Motor neuron (in vitro differentiated cells): ENCODE measurements around the gene SEC22A. TPM values are rescaled to one million over a fixed set of nuclear protein-coding genes. Genes with fewer than 3 reads are reported as not detected.

ENCODE experiments used
- ATAC-seq, 8 experiments: fragments of 200-7000 bp; cut with Tn5 transposase; replicated peaks in 6 of 8; 2 replicates each; pipeline ENCODE4 v1.8.0; 2021; ENCODE audit warnings: mild to moderate bottlenecking in 8 of 8, moderate library complexity in 8 of 8
- H3K27ac ChIP-seq, 2 donors: fragments of 250-450 bp; sonication (Bioruptor Pico); 2 replicates each; pipeline ENCODE4 v1.9.0; 2021; ENCODE audit warnings: antibody characterized with exemption in 2 of 2, mild to moderate bottlenecking in 2 of 2, moderate library complexity in 1 of 2
- H3K4me1 ChIP-seq, 2 donors: fragments of 250-450 bp; sonication (Bioruptor Pico); replicated peaks in 1 of 2; 2 replicates each; pipeline ENCODE4 v1.6.1; 2021; ENCODE audit warnings: antibody characterized with exemption in 2 of 2, mild to moderate bottlenecking in 2 of 2, moderate library complexity in 1 of 2
- H3K4me3 ChIP-seq, 5 donors: fragments of 250-450 bp; sonication (Bioruptor Pico); 2 replicates each; pipeline ENCODE4 v1.9.0; 2021; ENCODE audit warnings: antibody characterized with exemption in 5 of 5, mild to moderate bottlenecking in 5 of 5, moderate library complexity in 4 of 5
- WGBS, 10 experiments: fragments of 450-650 bp; shearing (Covaris generic); methylation state at CpG; one replicate each; pipeline ENCODE4 v1.0.0; 2022; 5-methylcytosine and 5-hydroxymethylcytosine counted together
- in situ Hi-C, 9 experiments: fragments of 400-800 bp; cut with MboI; loops; one replicate each; pipeline ENCODE4 v1.15.0; 2021; ENCODE audit warnings: low sequenced_read_pairs in 9 of 9, low pct_unique_long_range_greater_than_20kb in 2 of 9; ENCODE audit not compliant: unreplicated experiment in 9 of 9
- total RNA-seq, 8 experiments: library from RNA; unstranded; fragments of 300-600 nt; gene quantifications; 2 replicates each; pipeline versions ENCODE4 v1.2.3 to v1.2.4, GENCODE V29; 2022

Gene SEC22A
- total RNA-seq, 8 experiments from 2014 or later = 17.8 to 29.2 (median 20.4) TPM

DNA sequence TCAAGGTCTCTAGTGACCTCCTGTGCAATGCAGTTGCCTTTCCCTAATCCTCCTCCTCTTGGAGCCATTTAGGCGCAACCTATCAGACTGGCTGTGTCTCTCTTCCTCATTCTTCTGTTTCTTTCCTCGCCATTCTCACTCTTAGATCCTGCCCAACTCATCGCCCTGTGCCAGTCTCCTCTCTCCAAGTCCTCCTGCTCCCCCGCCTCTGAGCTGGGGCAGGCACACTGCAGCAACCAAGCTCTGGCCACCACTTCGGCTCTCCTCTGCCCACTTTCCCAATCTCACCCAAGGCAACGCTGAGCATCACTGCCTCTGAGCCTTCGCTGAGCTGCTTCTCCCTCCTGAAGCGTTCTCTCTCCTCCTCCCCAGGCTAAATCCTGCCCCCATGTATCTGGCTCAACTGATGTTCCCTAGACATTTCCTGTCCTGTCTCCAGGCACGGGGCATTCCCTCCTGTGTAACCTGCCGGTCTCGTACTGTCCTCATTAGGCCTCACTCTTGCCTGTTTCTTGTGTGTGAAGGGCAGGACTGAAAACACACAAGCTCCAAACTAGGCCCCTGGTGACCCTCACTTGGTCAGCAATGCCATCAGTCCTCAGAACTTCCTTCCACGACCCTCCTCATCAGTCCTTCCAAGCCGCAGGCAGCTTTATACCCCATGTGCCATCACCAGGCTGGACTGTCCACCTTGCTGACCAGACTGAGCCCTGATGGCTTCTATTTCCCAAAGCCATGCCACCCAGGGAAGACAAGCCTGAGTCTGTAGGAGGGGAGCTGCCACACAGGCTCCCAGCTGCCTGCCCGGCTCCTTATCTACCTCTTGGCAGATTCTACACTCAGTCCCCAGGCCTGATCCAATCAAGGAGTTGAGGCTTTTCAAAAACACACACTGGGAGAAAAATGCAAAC is 85.6 kb downstream of the SEC22A start:
- Histone ChIP-seq H3K4me3 (no peak overlapping the region), H3K27ac (no peak overlapping the region), H3K4me1 (no peaks in the 10 kb centered on the region)
- in situ Hi-C loops = no loop called here
- 43 to 100% (median 70%) methylated on average over 1 to 9 of the region's 14 CpGs; no CpG with 5 or more reads in 3 of the 10 experiments for WGBS, 10 experiments
- ATAC-seq = no peak

DNA sequence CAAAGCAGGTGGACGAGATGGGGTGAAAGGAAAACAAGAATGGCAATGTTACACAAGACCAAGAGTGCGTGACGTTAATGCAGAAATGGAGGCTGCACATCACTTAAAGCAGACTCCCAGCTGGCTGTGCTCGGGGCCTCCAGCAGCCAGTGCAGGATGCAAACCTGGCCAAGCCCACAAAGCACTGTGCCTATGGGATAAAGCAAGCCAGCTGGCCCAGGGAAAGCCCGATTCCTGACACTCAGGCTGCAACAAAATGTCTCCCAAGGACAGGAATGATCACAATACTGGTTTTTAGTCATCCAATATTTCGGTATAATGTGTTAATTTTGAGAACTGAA is 86.2 kb downstream of the SEC22A start:
- H3K4me3 ChIP-seq = no peak overlapping the region
- WGBS, 10 experiments = 21 to 80% (median 70%) methylated on average over 1 to 6 of the region's 6 CpGs; no CpG with 5 or more reads in 2 of the 10 experiments
- H3K4me1 ChIP-seq = no peaks in the 10 kb centered on the region
- ATAC-seq = no peak
- in situ Hi-C loops = no loop called here
- no peak overlapping the region for H3K27ac ChIP-seq

DNA sequence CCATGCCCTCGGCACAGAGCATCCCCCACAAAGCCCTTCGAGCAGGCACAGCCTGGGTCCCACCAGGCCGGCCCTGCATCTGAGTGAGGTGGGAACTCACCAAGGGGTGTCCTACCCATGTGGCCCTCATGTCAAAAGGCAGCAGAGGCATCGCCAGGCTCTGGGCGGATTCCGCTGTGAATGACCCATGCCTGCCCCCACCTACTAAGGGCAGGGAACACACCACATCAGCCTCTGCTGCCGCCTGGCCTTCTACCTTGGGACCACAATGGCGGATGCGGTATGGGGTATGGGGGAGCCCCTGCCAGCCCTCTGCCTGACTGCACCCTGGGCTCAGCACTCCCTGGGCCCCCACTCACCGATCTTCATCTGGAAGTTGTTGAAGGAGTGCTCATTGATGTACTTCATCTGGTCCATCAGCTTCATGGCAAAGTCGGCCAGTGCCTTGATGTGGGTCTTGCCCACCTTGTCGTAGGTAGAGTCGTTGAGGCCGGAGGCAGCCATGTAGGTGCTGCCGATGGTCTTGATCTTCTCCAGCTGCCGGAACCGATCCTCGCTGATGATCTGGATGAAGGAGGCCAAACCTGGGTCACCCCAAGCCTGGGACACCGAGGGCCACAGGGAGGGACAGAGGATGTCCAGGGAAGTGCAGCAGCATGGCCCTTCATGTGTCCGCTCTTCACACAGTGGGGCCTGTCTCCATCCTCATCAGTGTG is 87.8 kb downstream of the SEC22A start:
- in situ Hi-C loops = no loop called here
- Histone ChIP-seq H3K4me1 (no peaks in the 10 kb centered on the region), H3K4me3 (no peak overlapping the region), H3K27ac (no peak overlapping the region)
- WGBS, 10 experiments = 60 to 93% (median 89%) methylated on average over 1 to 8 of the region's 20 CpGs; no CpG with 5 or more reads in 6 of the 10 experiments
- ATAC-seq = no peak

DNA sequence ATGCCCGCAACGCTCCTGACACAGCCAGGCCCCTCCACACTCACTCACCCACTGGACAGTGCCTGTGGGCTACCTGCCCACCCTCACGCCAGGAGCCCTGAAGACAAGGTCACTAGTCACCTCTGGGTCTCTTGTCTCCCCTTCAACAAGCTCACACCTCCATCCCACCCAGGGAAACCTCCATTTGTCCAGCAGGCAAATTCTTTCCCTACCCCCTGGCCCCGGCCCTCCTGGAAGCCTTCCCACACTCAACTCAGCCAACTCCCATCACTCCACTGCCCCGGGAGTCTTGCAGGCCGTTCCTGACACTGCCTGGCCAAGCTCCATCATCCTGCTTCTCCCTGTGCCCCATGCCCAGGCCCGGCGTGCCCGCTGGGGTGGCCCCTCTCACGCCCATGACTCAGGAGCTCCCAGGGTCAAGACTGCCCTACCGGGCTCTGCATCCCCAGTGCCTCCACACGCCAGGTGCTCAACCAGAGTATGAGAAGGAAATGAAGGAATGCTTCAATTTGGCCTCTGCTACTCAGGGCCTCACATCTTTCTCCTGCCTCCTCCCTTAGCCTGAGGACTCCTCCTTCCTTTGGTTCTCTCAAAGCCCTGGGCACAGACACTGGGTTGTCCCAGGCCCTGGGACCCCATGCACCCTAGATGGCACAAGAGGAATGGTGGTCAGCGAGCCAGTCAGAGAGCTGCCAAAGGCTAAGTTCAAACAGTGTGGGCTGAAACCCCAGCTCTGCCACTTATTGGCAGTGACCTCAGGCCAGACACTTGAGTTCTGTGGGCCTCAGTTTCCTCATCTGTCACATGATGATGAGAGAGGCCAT is 88.6 kb downstream of the SEC22A start:
- no peak overlapping the region for H3K27ac ChIP-seq
- no peaks in the 10 kb centered on the region for H3K4me1 ChIP-seq
- no peak for ATAC-seq
- in situ Hi-C loops = no loop called here
- H3K4me3 ChIP-seq = no peak overlapping the region
- WGBS, 10 experiments = 72 to 100% (median 100%) methylated on average over 1 to 3 of the region's 13 CpGs; no CpG with 5 or more reads in 5 of the 10 experiments

DNA sequence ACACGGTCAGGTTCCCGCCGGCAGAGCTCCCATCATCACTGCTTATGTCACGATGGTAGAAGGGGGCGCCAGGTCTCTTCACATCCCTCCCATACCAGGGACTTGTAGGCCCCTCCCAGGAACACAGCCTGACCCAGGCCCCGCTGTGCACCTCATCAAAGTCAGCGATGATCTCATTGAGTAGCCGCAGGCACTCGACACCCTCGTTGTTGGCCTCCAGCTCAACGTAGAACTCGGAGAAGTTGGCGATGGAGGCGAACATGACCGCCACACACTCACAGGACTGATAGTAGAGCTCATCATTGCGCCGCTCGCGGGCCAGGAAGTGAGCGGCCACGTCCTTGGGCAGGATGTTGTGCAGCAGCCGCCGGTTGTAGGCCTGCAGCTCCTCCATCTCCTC is 89.2 kb downstream of the SEC22A start:
- 40 to 90% (median 80%) methylated on average over 1 to 9 of the region's 23 CpGs; no CpG with 5 or more reads in 6 of the 10 experiments for WGBS, 10 experiments
- ATAC-seq = no peak

DNA sequence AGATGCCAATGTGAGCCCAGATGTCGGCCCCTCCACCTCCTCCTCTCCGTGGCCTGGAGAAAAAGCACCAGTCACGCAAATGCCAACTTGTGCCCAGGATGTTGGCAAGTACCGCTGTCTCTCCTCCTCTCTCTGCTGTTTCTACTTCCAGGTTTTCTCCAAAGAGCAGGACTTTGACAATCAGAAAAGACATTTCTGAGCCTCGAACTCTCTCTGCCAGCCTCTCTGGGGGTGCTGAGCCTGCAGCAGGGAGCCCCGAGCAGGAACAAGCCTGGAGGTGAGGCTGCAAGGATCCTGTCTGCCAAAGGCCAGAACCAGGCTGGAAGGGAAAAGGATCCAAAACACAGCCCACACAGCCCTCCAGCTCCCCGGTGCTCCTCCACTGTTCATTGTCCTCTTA is 89.7 kb downstream of the SEC22A start:
- H3K4me1 ChIP-seq = no peaks in the 10 kb centered on the region

More for the DNA sequence above, 89.2 kb downstream of the SEC22A start:
- no peaks in the 10 kb centered on the region for H3K4me1 ChIP-seq
- in situ Hi-C loops = no loop called here
- H3K27ac ChIP-seq = no peak overlapping the region
- no peak overlapping the region for H3K4me3 ChIP-seq

DNA sequence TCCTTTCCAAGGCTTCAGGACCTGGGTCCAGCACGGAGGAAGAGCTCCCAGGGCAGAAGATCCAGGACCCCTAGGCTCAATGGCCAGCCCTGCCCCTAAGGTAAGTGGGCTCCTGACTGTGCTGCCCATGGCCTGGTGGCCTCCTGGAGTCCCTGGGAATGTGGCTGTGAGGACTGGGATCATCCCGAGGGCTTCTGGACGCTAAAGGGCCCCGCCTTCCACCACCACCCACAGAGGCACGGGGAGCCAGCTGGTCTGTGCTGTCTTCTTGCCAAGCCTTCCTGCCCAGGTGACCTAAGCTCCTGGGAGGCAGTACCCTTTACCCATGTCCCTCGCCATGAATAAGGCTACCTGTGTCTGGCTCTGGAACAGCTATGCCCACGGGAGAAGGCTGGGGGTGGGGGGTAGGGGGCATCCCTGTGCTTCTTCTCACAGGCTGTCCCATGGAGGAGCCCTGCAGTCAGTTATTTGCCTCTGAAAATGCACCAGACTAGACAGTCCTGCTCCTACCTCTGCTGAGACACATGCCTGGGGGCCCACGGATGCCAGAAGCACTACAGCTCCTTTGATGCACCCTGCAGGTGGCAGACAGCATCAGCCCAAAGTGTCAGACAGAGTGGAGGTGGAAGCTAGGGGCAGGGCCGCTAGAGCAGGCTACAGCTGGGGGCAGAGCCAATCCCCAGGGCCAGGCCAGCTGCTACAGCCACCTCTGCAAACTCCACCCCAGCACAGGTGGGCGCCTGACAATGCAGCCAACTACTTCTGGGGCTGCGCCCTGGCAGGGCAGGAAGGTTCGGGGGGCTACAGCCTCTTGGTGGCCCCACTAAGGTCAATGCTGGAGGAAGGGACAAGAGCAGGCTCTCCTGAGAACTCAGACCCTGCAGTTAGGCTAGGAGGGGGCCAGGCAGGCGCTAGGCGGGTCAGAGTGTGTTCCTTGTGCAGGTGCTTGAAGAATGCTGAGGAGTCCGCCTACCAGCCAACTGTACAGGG is 90.9 kb downstream of the SEC22A start:
- 0 to 73% (median 40%) methylated on average over 1 to 3 of the region's 15 CpGs; no CpG with 5 or more reads in 5 of the 10 experiments for WGBS, 10 experiments
- no peaks in the 10 kb centered on the region for H3K4me1 ChIP-seq
- in situ Hi-C loops = no loop called here
- ATAC-seq = no peak
- no peak overlapping the region for H3K4me3 ChIP-seq
- H3K27ac ChIP-seq = no peak overlapping the region

More for the DNA sequence above, 89.7 kb downstream of the SEC22A start:
- Histone ChIP-seq H3K27ac (no peak overlapping the region), H3K4me3 (no peak overlapping the region)
- in situ Hi-C loops = no loop called here
- ATAC-seq = no peak
- 17 to 96% (median 64%) methylated on average over 1 to 5 of the region's 7 CpGs; no CpG with 5 or more reads in 3 of the 10 experiments for WGBS, 10 experiments

DNA sequence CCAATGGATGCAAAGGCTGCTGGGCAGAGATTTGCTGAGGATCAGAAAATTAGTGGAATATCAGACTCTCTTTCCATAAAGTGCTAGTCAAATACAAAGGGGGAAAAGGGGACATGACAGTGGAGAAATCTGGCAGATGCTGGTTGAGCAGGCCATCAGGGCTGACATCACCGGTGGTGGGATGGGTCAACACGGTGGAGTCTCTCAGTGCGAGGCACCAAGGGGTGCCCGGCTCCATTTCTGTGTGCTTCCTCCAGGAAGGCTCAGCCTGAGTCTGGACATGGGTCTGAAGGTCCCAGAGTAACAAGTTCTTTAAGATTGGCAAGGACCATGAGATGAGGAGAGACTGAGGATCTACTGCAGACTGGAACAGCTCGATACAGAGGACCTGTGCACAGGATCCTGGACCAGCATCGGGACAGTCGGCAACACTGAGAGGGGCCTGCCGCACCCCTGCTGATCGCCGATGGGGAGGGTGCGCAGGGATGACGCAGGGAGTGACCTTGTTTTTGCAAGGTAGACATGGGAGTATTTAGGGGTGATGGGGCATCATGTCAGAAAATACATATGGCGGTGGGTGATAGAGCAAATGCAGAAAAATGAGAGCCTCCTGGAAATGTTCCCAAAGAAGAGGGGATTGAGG is 92.7 kb downstream of the SEC22A start:
- Histone ChIP-seq H3K4me1 (peaks cover 4 to 7% of the 10 kb centered on the region in 2 donors), H3K27ac (no peak overlapping the region), H3K4me3 (no peak overlapping the region)
- 68 to 97% (median 89%) methylated on average over 2 to 7 of the region's 13 CpGs; no CpG with 5 or more reads in 3 of the 10 experiments for WGBS, 10 experiments
- ATAC-seq = no peak
- in situ Hi-C loops = no loop called here

DNA sequence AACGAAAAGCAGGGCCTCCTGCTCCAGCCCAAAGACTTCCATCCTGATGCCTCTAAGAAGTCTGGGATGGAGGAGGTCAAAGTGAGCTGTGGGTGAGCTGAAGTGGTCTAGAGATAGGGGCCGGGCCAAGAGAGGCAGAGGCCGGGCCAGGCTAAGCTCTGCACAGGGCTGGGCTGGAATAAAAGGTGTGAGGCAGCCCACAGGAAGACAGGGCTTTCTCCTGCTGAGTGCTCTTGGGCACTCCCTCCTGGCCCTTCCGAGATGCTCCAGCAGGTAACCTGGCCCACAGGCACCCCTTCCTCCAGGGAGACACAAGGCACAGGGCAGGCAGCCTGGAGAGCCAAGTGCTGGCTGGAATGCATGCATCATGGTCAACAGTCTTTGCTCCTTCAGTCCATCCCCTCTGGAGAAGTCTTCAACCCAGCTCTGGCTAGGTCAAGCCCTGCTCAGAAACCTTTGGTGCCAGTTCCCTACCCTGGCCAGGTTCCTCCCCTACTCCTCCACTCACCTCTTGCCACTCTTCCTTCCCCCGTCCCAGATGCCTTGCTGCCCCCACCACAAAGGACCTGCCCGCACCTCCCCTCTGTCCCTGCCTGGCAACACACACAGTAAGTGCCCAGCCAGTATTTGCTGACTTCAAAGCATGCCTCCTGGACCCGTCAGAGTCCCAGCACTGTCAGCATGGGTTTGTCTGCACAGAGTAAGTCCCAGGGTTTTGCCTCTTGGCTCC is 93.6 kb downstream of the SEC22A start:
- Histone ChIP-seq H3K4me1 (peaks cover 4 to 7% of the 10 kb centered on the region in 2 donors), H3K4me3 (no peak overlapping the region), H3K27ac (no peak overlapping the region)
- peak in 1 of 8 experiments; percentile 17 for ATAC-seq
- WGBS, 10 experiments = 40 to 100% (median 71%) methylated on average over 1 to 4 of the region's 7 CpGs; no CpG with 5 or more reads in 5 of the 10 experiments
- in situ Hi-C loops = no loop called here

DNA sequence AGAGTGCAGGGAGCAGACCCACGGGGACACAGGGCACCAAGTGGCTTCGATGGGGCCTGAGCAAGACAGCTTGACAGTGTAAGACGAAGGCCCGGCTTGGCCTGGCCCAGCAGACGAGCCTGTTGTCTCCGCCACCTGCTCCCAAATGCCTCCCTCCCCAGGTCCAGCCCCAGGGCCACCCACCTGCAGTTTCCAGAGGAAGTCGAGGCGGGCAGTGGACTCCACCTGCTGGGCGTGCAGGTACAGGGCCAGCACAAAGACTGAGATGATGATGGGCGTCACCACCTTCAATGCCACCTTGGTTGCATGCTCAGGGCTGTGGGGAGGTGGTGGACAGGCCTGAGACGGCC is 94.1 kb downstream of the SEC22A start:
- Histone ChIP-seq H3K4me1 (peaks cover 4 to 7% of the 10 kb centered on the region in 2 donors), H3K27ac (no peak overlapping the region), H3K4me3 (no peak overlapping the region)
- no peak for ATAC-seq
- 40 to 68% methylated on average over 1 to 4 of the region's 11 CpGs; no CpG with 5 or more reads in 8 of the 10 experiments for WGBS, 10 experiments
- in situ Hi-C loops = no loop called here

DNA sequence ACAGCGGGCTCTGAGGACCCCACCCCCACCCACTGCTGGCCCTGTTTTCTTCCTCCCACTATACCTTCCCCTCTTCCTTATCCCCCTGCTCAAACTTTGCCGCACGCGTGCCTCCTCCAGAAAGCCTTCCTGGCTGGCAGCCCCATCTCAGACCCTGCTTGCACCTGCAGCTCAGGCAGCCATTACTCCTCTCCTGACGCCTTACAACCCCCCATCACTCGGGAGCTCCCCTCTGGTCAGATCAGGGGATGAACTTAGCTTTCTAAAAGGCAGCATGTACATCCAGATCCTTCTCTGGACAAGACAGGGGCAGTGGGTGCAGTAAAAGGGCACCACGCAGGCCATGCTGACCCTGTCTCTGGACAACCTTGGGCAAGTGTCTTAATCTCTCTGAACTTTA is 94.5 kb downstream of the SEC22A start:
- WGBS, 10 experiments = 47 to 100% (median 68%) methylated on average over 1 to 3 of the region's 7 CpGs; no CpG with 5 or more reads in 4 of the 10 experiments
- ATAC-seq = no peak

More for the DNA sequence above, 94.5 kb downstream of the SEC22A start:
- Histone ChIP-seq H3K4me1 (peaks cover 4 to 7% of the 10 kb centered on the region in 2 donors), H3K27ac (no peak overlapping the region), H3K4me3 (no peak overlapping the region)
- in situ Hi-C loops = no loop called here
